MG63 (cell line): Measurements from ENCODE around the gene PRSS3. TPM values are rescaled to one million over a fixed set of nuclear protein-coding genes. Genes with fewer than 3 reads are reported as not detected.
"Not testable (repeated sequence)": the region's sequence is repeated elsewhere in the genome, so short reads cannot be mapped to it uniquely, and the experiment has no call there.

Experiments used
- DNase-seq: peaks from one replicate; pipeline ENCODE4 v3.0.0-alpha.2; 2020
- H3K27me3 ChIP-seq: fragments of 250-450 bp; sonication (Bioruptor Pico); 2 replicates; pipeline ENCODE4 v1.5.1; 2020; ENCODE audit warnings: mild to moderate bottlenecking, moderate library complexity
- H3K36me3 ChIP-seq: fragments of 250-450 bp; sonication (Bioruptor Pico); 2 replicates; pipeline ENCODE4 v1.5.1; 2020; ENCODE audit warnings: mild to moderate bottlenecking, moderate library complexity
- H3K4me3 ChIP-seq: fragments of 250-450 bp; sonication (Bioruptor Pico); 2 replicates; pipeline ENCODE4 v1.5.1; 2020; ENCODE audit warnings: mild to moderate bottlenecking, moderate library complexity
- H3K9me3 ChIP-seq: fragments of 250-450 bp; sonication (Bioruptor Pico); 2 replicates; pipeline ENCODE4 v1.5.1; 2020; ENCODE audit warnings: mild to moderate bottlenecking, moderate library complexity
- total RNA-seq: library from RNA; depleted of rRNA; stranded (reverse); fragments of >200 nt; shearing (Covaris generic); gene quantifications from 2 replicates; pipeline ENCODE4 v1.2.3, GENCODE V29; 2014; ENCODE audit warnings: low replicate concordance

Gene PRSS3
- total RNA-seq, 1 experiment from 2014 or later: not detected

GRCh38 chr9:33778700-33779351 lies 16.5 kb upstream of the PRSS3 start:
- H3K27me3 ChIP-seq: no peaks in the 10 kb centered on the region
- no peak for DNase-seq
- H3K4me3 ChIP-seq: no peak overlapping the region
- no peaks in the 10 kb centered on the region for H3K36me3 ChIP-seq
- H3K9me3 ChIP-seq: peaks cover 5% of the 10 kb centered on the region; the same call in 1 of the 2 replicates

DNA sequence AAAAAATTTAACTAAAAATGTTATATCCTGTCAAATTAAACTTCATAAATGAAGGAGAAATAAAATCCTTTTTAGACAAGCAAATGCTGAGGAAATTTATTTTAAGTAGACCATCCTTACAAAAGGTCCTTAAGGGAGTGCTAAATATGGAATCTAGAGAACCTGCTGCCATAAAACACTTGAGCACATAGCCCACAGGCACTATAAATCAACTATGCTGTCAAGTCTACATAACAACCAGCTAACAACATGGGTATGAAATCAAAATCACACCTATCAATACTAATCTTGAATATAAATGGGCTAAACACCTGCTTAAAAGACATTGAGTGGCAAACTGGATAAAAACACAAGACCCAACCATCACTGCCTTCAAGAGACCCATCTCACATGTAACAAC lies 15.1 kb upstream of the PRSS3 start:
- Histone ChIP-seq H3K9me3 (peaks cover 5% of the 10 kb centered on the region; the same call in 1 of the 2 replicates), H3K27me3 (no peaks in the 10 kb centered on the region), H3K4me3 (no peak overlapping the region), H3K36me3 (no peaks in the 10 kb centered on the region)
- no peak for DNase-seq

- H3K4me3 ChIP-seq: no peak overlapping the region
- no peak for DNase-seq
- H3K36me3 ChIP-seq: no peaks in the 10 kb centered on the region
- H3K9me3 ChIP-seq: peaks cover 5% of the 10 kb centered on the region; the same call in 1 of the 2 replicates
- H3K27me3 ChIP-seq: no peaks in the 10 kb centered on the region
Observed at GRCh38 chr9:33781736-33782135, 13.6 kb upstream of the PRSS3 start.

GRCh38 chr9:33782395-33783152 lies 12.8 kb upstream of the PRSS3 start:
- Histone ChIP-seq H3K4me3 (no peak overlapping the region), H3K9me3 (peaks cover 5% of the 10 kb centered on the region; the same call in 1 of the 2 replicates), H3K27me3 (no peaks in the 10 kb centered on the region), H3K36me3 (no peaks in the 10 kb centered on the region)
- DNase-seq: peak; percentile 17

- H3K4me3 ChIP-seq: no peak overlapping the region
- DNase-seq: no peak
- no peaks in the 10 kb centered on the region for H3K9me3 ChIP-seq
- no peaks in the 10 kb centered on the region for H3K27me3 ChIP-seq
- H3K36me3 ChIP-seq: no peaks in the 10 kb centered on the region
Observed at GRCh38 chr9:33785914-33786313, 9.4 kb upstream of the PRSS3 start.

DNA sequence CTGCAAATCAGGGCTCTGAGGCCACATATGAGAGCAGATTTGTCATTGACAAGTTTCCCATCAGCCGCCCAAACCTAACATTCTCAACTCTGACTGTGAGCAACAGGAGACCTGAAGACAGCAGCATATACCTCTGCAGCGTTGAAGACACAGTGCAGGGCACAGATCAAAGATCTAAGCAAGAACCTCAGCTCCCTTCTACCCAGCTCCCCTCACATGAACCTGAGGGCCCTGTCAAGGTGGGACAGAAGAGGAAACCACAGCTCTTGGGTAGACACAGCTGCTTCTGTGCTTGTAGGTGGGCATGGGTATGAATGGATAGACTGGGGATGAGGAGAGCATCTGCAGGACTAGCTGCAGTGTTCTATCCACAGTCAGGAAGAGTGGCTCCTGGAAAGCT lies 8.7 kb upstream of the PRSS3 start:
- DNase-seq: no peak
- Histone ChIP-seq H3K36me3 (no peaks in the 10 kb centered on the region), H3K9me3 (no peaks in the 10 kb centered on the region), H3K27me3 (no peaks in the 10 kb centered on the region), H3K4me3 (no peak overlapping the region)

DNA sequence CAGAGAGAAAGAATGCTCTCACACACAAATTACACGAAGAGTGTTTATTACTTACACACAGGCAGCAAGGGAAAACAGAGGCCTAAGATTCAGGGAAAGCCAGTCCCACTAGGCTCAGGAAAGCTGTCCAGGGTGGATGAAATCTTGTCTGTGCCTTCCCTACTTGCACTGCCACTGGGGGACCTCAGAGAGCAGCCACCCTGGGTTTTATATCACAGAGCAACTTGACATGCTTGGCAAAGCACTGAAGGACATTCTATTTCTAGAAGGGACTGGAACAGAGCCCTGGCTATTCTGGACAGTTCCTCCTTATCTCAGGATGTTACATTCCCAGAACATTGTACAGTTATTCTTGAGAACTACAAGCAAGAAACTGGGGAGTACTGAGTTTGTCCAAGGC lies 7.5 kb upstream of the PRSS3 start:
- DNase-seq: no peak
- H3K27me3 ChIP-seq: no peaks in the 10 kb centered on the region
- no peaks in the 10 kb centered on the region for H3K9me3 ChIP-seq
- no peak overlapping the region for H3K4me3 ChIP-seq
- no peaks in the 10 kb centered on the region for H3K36me3 ChIP-seq

DNA sequence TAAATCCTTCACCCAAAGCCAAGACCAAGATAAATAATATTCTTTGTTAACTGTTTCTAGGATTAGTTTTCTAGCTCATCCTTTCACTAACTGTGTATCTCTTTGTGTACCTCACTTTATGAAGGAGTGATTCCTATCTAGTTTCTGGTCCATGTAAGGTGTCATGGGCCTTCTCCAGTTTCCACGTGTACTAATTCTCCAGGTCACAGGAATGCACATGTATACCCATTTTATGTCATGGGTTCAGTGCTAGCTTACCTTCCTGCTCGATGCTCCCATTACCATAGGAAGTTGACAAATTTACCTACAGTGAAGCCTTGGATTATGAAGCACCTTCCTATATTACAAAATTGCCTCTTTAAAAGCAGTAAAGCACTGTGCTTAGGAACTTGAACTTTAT lies 5.9 kb upstream of the PRSS3 start:
- H3K9me3 ChIP-seq, DNase-seq, H3K36me3 ChIP-seq, H3K27me3 ChIP-seq, H3K4me3 ChIP-seq: not testable (repeated sequence)

DNA sequence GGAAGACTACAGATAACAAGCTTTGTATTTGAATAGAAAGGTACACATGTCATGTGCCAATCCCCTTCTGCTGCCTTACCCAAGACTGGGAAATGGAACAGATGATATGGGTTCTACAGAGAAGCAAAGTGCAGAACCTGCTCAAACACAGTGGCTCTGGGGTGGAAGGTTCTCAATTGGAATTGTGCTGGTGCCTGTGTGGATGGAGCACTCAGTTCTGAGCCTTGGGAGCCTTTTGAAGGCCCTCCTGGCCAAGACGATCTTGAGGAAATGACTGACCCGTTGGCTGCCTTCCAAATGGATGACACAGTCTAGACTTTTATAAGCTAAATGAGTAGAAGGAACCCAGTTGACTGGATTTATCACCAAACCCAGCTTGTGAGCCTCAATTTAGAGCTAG lies 4.2 kb upstream of the PRSS3 start:
- Histone ChIP-seq H3K36me3 (no peaks in the 10 kb centered on the region), H3K9me3 (no peaks in the 10 kb centered on the region), H3K4me3 (no peak overlapping the region), H3K27me3 (no peaks in the 10 kb centered on the region)
- DNase-seq: peak; percentile 69

DNA sequence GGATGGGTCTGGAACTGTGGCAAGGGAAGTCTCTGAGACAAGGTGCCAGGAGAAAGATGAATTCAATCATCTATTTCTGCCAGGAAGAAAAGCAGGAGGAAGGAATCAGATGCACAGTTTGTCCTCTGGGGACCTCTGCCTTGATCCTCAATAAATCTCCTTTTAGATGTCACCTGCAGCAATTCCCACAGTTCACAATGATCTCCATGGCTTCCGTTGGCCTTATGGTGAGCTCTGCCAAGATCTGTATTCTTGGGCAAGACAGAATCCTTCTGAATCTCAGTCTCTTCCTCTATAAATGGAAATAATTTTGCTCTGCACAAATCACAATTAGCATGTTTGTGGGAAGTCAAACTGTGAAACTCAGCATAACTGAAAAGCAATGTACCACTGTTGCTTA lies 1.9 kb upstream of the PRSS3 start:
- not testable (repeated sequence) for H3K9me3 ChIP-seq, H3K36me3 ChIP-seq, H3K4me3 ChIP-seq, H3K27me3 ChIP-seq, DNase-seq

DNA sequence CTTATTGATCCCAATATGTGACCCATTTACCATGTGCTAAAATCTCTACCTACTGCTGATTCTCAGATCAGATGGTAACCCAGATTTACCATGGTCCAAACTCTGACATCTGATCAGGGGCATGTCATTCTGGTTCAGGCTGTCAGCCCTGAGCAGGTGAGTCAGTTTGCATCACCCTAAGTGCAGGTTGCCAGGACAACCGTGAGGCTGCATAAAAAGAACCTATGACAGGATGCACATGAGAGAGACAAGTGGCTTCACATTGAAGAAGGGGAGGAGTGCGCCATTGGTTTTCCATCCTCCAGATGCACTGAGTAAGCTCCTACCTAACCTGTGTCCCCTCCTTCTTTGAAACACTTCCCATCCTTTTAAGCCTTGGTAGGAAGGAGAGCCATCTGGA lies 801 bp upstream of the PRSS3 start:
- H3K4me3 ChIP-seq: no peak overlapping the region
- no peak for DNase-seq
- no peaks in the 10 kb centered on the region for H3K9me3 ChIP-seq
- no peaks in the 10 kb centered on the region for H3K27me3 ChIP-seq
- no peaks in the 10 kb centered on the region for H3K36me3 ChIP-seq

DNA sequence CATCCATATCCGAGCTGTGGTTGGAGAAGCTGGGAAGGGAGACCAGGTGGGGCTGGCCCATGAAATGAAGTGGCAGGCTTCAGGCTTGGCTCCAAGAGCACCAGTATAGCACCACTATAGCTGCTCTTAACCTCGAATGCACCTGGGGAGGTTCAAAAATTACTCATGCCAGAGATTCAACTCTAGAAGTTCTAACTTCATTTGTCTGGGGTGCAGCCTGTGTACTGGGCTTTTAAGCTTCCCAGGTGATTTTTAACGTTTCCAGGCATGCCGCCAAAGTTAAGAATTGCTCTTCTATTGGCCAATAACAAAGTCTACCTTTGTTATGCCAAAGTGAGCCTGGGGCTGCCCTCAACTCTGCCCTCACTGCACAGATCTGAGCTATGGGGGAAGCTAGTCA lies 458 bp downstream of the PRSS3 start:
- DNase-seq: no peak
- Histone ChIP-seq H3K36me3 (no peaks in the 10 kb centered on the region), H3K9me3 (no peaks in the 10 kb centered on the region), H3K4me3 (no peak overlapping the region), H3K27me3 (no peaks in the 10 kb centered on the region)

DNA sequence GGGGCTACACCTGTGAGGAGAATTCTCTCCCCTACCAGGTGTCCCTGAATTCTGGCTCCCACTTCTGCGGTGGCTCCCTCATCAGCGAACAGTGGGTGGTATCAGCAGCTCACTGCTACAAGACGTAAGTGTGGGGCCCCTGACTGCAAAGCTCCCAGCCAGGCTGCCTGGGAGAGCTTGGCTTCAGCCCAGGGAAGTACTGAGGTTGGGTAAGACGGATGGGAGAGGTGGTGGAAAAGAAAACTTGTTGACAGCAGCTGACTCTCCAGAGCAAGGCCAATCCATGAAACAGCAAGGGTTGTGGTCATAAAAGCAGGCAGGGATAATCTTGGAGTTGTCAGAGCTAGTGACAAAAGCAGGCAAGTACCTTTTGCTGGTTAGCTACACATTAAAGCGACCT lies 1.3 kb downstream of the PRSS3 start:
- H3K27me3 ChIP-seq, DNase-seq, H3K36me3 ChIP-seq, H3K9me3 ChIP-seq, H3K4me3 ChIP-seq: not testable (repeated sequence)

GRCh38 chr9:33797837-33798236 lies 2.5 kb downstream of the PRSS3 start:
- Histone ChIP-seq H3K36me3 (no peaks in the 10 kb centered on the region), H3K4me3 (no peak overlapping the region), H3K27me3 (no peaks in the 10 kb centered on the region), H3K9me3 (no peaks in the 10 kb centered on the region)
- DNase-seq: no peak

- no peak for DNase-seq
- Histone ChIP-seq H3K4me3 (no peak overlapping the region), H3K9me3 (no peaks in the 10 kb centered on the region), H3K36me3 (no peaks in the 10 kb centered on the region), H3K27me3 (no peaks in the 10 kb centered on the region)
Observed at GRCh38 chr9:33798545-33798944, 3.2 kb downstream of the PRSS3 start.

- no peak overlapping the region for H3K4me3 ChIP-seq
- no peaks in the 10 kb centered on the region for H3K36me3 ChIP-seq
- no peak for DNase-seq
- no peaks in the 10 kb centered on the region for H3K9me3 ChIP-seq
- H3K27me3 ChIP-seq: no peaks in the 10 kb centered on the region
Observed at GRCh38 chr9:33799928-33800704, 4.8 kb downstream of the PRSS3 start.

DNA sequence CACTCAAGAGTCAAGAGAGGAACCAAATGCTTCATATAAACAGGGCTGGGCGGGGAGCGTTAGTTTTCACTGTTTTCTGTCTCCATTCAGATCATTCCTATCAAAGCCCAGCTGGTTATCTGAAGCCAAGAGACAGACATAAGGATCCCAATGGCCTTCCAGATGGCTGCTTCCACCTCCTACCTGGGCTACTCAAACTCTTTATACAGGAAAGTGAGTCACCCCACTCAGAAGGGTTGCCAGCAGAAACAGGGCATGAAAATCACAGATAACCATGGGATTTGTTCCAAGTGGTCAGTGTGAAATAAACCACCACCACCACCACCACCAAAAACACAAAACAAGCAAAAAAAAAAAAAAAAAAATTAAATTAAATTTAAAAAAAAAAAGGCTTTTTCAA lies 5.5 kb downstream of the PRSS3 start:
- Histone ChIP-seq H3K4me3 (no peak overlapping the region), H3K36me3 (no peaks in the 10 kb centered on the region), H3K27me3 (no peaks in the 10 kb centered on the region), H3K9me3 (no peaks in the 10 kb centered on the region)
- DNase-seq: peak; percentile 28
